HG02840 (cell line): ENCODE results near the gene LRRC14B.
A peak's percentile ranks its signal among the peaks of the same experiment; 100 is the strongest.

Source experiments
- ATAC-seq: cut with Tn5 transposase; IDR thresholded peaks from one replicate; pipeline ENCODE4 v1.9.1; 2021; ENCODE audit warnings: mild to moderate bottlenecking, moderate library complexity, moderate number of reproducible peaks; ENCODE audit not compliant: unreplicated experiment, low FRiP score

The LRRC14B gene

GRCh38 chr5:173392-174290 lies 17.7 kb upstream of the LRRC14B start:
- ATAC-seq: no peak

- ATAC-seq: no peak
Measured at GRCh38 chr5:174291-174600, 17.0 kb upstream of the LRRC14B start.

GRCh38 chr5:174876-175465 lies 16.3 kb upstream of the LRRC14B start:
- no peak for ATAC-seq

GRCh38 chr5:176296-176823 lies 14.9 kb upstream of the LRRC14B start:
- ATAC-seq: no peak

GRCh38 chr5:178110-178509 lies 13.2 kb upstream of the LRRC14B start:
- ATAC-seq: no peak

GRCh38 chr5:179401-179800 lies 11.9 kb upstream of the LRRC14B start:
- no peak for ATAC-seq

- no peak for ATAC-seq
Measured at GRCh38 chr5:180286-180918, 10.9 kb upstream of the LRRC14B start.

GRCh38 chr5:181160-181559 lies 10.1 kb upstream of the LRRC14B start:
- ATAC-seq: no peak

- no peak for ATAC-seq
Measured at GRCh38 chr5:181566-181965, 9.7 kb upstream of the LRRC14B start.

GRCh38 chr5:182126-182525 lies 9.2 kb upstream of the LRRC14B start:
- no peak for ATAC-seq

GRCh38 chr5:184471-184870 lies 6.8 kb upstream of the LRRC14B start:
- ATAC-seq: no peak

- ATAC-seq: no peak
Measured at GRCh38 chr5:185095-186070, 5.9 kb upstream of the LRRC14B start.

- ATAC-seq: no peak
Measured at GRCh38 chr5:186091-187041, 4.9 kb upstream of the LRRC14B start.

- no peak for ATAC-seq
Measured at GRCh38 chr5:187042-187431, 4.3 kb upstream of the LRRC14B start.

- no peak for ATAC-seq
Measured at GRCh38 chr5:187617-188451, 3.5 kb upstream of the LRRC14B start.

GRCh38 chr5:188488-189481 lies 2.5 kb upstream of the LRRC14B start:
- ATAC-seq: peak; percentile 68

- ATAC-seq: no peak
Measured at GRCh38 chr5:189486-189885, 1.8 kb upstream of the LRRC14B start.
